Ishikawa (cell line): ENCODE results near the gene PTPN23.

Experiments
- CEBPB ChIP-seq: IDR thresholded peaks from 2 replicates; pipeline ENCODE4 v1.6.1; 2012
- EGR1 ChIP-seq: IDR thresholded peaks from 2 replicates; pipeline ENCODE4 v1.6.1; 2012
- EP300 ChIP-seq: IDR thresholded peaks from 2 replicates; pipeline ENCODE4 v1.6.1; 2012; ENCODE audit warnings: borderline replicate concordance
- FOXM1 ChIP-seq: IDR thresholded peaks from 2 replicates; pipeline ENCODE4 v1.6.1; 2012; ENCODE audit warnings: low read depth, borderline replicate concordance
- MAX ChIP-seq: IDR thresholded peaks from 2 replicates; pipeline ENCODE4 v1.6.1; 2012
- NFIC ChIP-seq: IDR thresholded peaks from 2 replicates; pipeline ENCODE4 v1.6.1; 2012
- RAD21 ChIP-seq: IDR thresholded peaks from 2 replicates; pipeline ENCODE4 v1.6.1; 2012; ENCODE audit warnings: low read depth
- REST ChIP-seq: IDR thresholded peaks from 2 replicates; pipeline ENCODE4 v1.6.1; 2012; ENCODE audit warnings: low read depth, mild to moderate bottlenecking
- TAF1 ChIP-seq: IDR thresholded peaks from 2 replicates; pipeline ENCODE4 v1.6.1; 2012; ENCODE audit warnings: low read depth, mild to moderate bottlenecking
- YY1 ChIP-seq: IDR thresholded peaks from 2 replicates; pipeline ENCODE4 v1.6.1; 2012; ENCODE audit warnings: low read depth
- TF ChIP-seq, protein P1 (sequence below): IDR thresholded peaks from 2 replicates; pipeline ENCODE4 v1.6.1; 2012

- no peak for TF ChIP-seq MAX
- TF ChIP-seq CEBPB: no peak
- no peak for TF ChIP-seq TAF1
- no peak for TF ChIP-seq NFIC
- no peak for TF ChIP-seq YY1
- TF ChIP-seq, protein P1, sequence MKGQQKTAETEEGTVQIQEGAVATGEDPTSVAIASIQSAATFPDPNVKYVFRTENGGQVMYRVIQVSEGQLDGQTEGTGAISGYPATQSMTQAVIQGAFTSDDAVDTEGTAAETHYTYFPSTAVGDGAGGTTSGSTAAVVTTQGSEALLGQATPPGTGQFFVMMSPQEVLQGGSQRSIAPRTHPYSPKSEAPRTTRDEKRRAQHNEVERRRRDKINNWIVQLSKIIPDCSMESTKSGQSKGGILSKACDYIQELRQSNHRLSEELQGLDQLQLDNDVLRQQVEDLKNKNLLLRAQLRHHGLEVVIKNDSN: no peak
- TF ChIP-seq EP300: no peak
- no peak for TF ChIP-seq EGR1
- TF ChIP-seq REST: no peak
- no peak for TF ChIP-seq RAD21
- TF ChIP-seq FOXM1: no peak
Observed at GRCh38 chr3:47410417-47410720, 29.5 kb downstream of the PTPN23 start.
